Measurements from ENCODE around the gene DEPDC1B.
"Not testable (repeated sequence)": the region's sequence is repeated elsewhere in the genome, so short reads cannot be mapped to it uniquely, and the experiment has no call there.

DEPDC1B gene

DNA sequence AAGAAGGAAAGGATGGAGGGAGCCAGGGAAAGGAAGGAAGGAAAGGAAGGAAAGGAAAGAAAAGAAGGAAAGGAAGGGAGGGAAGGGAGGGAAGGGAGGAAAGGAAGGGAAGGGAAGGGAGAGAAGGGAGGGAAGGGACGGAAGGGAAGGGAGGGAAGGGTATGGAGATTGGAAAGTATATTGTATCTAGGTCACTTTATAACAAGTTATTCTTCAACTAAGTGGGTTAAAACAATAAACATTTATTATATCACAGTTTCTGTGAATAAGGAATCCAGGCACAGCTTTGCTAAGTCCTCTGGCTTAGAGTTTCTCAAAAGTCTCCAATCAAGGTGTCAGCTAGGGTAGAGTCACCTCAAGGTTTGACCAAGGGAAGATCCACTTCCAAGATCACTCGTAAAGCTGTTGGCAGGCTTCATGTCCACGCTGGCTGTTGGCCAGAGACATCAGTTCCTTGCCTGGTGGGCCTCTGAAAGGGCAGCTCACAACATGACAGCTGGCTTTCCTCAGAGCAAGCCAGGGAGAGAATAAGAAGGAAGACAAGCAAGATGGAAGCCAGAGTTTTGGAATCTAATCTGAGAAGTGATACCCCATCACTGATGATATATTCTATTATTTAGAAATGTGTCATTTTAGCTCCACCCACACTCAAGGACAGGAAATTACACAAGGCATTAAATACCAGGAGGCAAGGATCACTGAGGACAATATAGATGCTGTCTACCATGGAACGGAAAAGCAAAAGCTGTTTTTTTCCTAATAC lies 105.1 kb downstream of the DEPDC1B start:
- TF ChIP-seq, protein P1, sequence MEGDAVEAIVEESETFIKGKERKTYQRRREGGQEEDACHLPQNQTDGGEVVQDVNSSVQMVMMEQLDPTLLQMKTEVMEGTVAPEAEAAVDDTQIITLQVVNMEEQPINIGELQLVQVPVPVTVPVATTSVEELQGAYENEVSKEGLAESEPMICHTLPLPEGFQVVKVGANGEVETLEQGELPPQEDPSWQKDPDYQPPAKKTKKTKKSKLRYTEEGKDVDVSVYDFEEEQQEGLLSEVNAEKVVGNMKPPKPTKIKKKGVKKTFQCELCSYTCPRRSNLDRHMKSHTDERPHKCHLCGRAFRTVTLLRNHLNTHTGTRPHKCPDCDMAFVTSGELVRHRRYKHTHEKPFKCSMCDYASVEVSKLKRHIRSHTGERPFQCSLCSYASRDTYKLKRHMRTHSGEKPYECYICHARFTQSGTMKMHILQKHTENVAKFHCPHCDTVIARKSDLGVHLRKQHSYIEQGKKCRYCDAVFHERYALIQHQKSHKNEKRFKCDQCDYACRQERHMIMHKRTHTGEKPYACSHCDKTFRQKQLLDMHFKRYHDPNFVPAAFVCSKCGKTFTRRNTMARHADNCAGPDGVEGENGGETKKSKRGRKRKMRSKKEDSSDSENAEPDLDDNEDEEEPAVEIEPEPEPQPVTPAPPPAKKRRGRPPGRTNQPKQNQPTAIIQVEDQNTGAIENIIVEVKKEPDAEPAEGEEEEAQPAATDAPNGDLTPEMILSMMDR (IDR thresholded peaks at IDR 0.05; ENCODE audit: low read depth, low read length), result no peak
- DNase-seq (ENCODE audit: extremely low read depth, low read depth), result no peak

DNA sequence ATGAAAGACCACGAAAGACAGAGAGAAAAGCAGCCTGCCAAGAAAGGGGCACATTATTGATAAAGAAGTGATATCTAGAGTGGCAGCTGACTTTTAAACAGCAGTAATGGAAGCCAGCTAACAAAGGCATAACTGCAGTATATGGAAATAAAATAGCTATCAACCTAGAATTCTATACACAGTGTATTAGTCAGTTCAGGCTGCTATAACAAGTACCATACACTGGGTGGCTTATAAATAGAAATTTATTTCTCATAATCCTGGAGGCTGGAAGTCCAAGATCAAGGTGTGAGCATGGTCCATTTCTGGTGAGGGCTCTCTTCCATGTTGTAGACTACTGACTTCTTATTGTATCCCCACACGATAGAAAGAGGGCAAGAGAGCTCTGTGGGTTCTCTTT lies 109.8 kb downstream of the DEPDC1B start:
- DNase-seq (ENCODE audit: extremely low read depth, low read depth), result no peak
- TF ChIP-seq, protein P1 (IDR thresholded peaks at IDR 0.05; ENCODE audit: low read depth, low read length), result no peak

DNA sequence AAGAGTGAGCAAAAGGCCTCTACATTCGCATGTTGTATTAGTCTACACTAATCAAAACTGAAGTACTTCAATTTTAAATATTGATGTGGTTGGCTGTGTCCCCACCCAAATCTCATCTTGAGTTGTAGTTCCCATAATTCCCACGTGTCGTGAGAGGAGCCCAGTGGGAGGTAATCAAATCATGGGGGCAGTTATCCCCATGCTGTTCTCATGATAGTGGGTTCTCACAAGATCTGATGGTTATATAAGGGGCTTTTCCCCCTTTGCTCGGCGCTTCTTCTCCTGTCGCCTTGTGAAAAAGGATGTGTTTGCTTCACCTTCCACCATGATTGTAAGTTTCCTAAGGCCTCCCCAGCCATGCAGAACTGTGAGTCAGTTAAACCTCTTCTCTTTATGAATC lies 112.7 kb downstream of the DEPDC1B start:
- not testable (repeated sequence) for DNase-seq (ENCODE audit: extremely low read depth, low read depth)

DNA sequence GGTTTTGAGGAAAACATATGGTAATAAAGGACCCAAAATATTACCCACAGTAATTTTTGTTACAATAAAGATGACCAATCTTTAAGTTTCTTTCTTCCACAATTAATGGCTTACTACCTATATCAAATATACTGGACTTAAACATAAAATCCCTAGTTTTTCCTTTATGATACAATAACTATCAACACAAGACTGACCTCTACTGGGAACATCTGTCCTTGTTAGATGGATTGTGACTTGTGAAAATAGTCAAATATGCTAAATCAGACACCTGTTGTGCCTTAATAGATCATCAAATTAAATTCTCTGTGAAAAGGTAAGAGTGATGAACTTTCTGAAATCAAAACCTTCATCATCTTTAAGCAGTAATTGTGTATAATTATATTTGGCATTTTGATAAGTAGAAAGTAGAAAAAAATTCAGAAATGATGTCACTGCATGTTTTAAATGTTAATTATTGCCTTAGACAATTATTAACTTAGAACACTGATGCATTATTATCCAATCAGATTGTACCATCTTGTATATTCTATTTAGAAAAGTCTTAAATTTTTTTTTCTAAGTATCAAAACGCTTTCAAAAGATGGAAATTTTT lies 113.6 kb downstream of the DEPDC1B start:
- no peak for DNase-seq (ENCODE audit: extremely low read depth, low read depth)
- TF ChIP-seq, protein P1 (IDR thresholded peaks at IDR 0.05; ENCODE audit: low read depth, low read length), result peak; percentile 29

DNA sequence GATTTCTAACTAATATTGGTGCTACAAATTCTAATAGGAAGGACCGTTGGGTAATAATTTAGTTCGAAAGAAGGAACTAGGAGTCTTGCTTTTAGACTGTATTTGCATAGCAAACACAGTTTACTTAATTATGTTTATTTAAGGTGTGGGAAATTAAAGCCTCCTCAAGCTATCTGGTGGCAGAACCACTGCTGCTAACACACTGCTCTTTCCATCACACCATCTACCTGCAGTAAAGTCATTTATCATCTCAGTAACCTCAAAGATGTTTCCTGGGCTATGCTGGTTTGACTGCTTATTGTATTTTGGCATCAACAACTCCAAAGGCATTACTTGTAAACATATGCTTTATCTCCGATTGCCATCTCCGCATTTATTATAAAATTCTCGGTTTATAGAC lies 114.3 kb downstream of the DEPDC1B start:
- TF ChIP-seq, protein P1 (IDR thresholded peaks at IDR 0.05; ENCODE audit: low read depth, low read length), result no peak
- DNase-seq (ENCODE audit: extremely low read depth, low read depth), result no peak

DNA sequence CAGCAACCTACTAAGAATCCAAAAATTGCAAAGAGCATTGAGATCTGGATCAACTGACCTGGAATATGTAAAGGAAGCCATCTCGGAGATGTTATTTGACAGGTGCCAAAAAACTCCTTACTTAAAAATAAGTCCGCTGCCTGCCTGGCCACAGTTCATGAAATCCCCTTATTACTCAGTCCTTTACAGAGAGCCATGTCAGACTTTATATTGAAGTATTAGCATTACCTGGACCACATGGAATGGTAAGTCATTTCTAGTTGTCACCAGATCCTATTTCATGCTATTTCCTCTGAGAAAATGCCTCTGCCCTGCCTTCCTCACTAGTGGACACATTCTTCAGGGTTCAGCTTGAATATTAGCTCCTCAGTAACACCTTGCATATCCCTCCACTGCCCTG lies 115.7 kb downstream of the DEPDC1B start:
- DNase-seq (ENCODE audit: extremely low read depth, low read depth), result no peak
- TF ChIP-seq, protein P1 (IDR thresholded peaks at IDR 0.05; ENCODE audit: low read depth, low read length), result no peak

DNA sequence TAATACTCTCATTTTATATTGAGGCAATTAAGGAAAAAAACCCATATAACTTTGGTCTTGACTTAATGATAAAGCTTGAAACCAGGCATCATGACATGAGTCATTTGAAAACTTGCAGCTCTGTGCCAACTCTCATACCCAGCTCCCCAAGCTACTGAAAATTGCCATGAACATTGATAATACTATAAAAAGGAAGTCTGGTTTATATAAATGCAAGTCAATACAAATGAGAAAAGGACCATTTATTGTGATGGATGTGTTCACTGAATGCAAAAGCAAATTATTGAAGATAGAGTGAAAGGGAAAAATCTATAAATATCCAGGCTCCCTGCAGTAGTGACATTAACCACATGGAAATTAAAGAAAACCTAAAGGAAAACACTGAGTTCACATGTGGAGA lies 116.3 kb downstream of the DEPDC1B start:
- TF ChIP-seq, protein P1 (IDR thresholded peaks at IDR 0.05; ENCODE audit: low read depth, low read length), result no peak
- no peak for DNase-seq (ENCODE audit: extremely low read depth, low read depth)

DNA sequence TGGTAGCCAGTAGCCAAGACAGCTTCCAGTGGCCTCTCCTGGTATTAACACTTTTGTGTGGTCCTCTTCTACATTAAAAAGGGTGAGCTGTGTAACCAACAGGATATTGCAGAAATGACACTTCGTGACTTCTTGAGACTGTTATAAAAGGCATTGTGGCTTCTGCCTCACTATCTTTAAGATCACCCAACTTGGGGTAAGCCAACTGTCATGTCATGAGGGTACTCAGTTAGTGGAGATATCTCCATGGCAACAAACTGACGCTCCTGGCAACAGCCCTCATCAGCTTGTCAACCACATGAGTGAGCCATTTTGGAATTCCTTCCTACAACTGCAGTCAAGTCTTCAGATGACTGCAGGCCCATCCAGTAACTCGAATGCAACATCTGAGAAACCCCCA lies 121.7 kb downstream of the DEPDC1B start:
- TF ChIP-seq, protein P1 (IDR thresholded peaks at IDR 0.05; ENCODE audit: low read depth, low read length), result no peak
- no peak for DNase-seq (ENCODE audit: extremely low read depth, low read depth)

Measured in AG09319 (cell line).